HG03439 (cell line): ENCODE results near the gene CCDC60.

Experiments used
- ATAC-seq: cut with Tn5 transposase; IDR thresholded peaks from one replicate; pipeline ENCODE4 v1.9.1; 2021; ENCODE audit warnings: mild to moderate bottlenecking, moderate library complexity; ENCODE audit not compliant: unreplicated experiment

CCDC60 gene

DNA sequence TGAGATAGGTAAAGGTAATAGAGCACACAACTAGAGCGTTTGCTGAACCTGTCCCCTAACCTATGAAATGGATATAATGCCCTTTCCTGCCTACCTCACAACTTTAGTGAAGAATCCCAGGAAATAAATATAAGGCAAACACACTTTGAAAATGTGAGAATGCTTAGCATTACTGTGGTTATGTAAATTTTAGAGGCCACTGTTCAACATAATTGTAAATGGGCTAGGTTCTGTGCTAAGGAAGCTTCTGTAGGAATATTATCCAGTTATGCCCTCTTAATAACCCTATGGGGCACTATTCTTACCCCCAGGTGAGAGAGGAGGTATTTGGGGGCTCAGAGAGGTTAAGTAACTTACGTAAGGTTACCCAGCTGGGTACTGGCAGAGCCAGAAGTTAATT is 166.5 kb downstream of the CCDC60 start:
- ATAC-seq = no peak

DNA sequence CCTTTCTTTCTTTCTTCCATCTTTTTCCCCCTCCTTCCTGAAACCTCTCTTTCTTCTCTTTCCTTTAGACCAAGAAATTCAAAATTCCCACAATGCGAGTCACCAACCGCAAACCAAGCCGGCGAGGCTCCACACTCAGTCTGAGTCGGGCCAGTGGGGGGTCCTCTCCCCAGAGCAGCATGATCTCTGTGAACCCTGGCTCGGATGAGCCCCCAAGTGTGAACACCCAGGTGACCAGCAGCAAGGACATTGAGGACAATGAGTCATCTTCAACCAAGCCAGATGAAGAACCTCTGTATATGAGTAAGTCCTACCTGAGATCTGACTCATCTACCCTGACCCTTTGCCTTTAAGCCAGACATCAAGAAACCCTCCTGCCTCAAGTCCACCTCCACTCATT is 170.5 kb downstream of the CCDC60 start:
- ATAC-seq = no peak

DNA sequence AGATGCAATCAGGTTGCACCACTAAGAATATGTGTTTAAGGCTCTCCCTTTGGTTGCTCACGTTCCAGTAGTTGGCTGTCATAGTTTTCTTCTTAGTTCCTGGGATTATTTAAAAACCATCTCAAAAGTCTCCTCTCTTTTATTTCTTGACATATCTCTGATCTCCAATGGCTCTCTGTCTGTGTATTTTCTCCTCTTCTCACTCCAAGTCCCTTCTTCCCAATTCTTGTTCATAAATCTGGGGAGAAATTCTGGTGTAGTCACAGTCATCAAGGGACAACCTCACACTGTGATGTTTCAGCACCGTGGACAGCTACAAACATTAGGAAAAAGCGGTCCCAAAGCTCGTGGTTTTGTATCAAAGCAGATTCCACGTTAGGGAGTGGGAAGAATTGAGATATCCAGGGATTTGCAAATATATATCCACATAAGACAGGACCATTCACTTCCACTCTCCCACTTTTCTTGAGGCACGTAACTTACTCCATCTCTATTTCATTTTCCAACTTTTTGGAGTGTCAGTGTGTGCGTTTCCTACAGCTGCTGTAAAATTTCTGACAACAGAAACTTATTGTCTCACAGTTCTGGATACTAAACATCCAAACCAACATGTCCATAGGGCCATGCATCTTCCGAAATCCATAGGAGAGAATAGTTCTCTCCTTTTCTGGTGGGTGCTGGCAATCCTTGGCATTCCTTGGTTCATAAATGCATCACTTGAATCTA is 178.4 kb downstream of the CCDC60 start:
- no peak for ATAC-seq

DNA sequence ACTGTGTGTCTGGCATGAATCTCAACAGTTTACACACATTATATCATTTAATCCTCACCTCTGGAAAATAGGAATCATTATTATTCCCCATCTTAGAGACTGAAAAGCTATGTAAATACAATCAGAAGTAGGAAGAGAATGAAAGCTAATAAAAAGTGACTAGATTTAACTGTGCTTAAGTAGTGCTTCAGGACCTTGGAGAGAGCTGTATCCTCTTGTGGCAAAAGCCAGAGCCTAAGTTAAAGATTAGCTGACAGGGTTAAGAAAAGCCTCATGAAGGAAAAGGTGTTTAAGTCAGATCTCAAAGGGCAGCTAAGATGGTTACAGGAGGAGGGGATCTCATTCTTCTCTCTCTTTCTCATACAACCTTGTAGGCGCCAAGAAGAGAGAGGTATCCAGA is 193.7 kb downstream of the CCDC60 start:
- no peak for ATAC-seq

DNA sequence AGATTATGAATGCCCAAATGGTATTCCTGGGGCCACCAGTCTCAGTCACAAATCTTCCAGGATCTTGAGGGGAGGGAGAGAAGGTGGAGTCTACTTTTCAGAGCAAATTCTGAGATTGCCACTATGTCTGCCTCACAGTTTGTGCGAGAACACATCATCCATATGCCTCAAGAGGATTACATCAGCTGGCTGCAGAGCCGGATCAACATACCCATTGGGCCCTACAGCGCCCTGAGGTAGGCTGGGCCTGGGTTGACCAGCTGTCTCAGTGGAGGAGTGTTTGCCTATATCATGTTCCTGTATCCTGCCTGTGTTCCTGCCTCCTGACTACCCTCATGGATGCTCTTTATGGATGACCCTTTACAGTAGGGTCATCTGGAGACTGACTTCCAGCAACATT is 205.9 kb downstream of the CCDC60 start:
- ATAC-seq = no peak

DNA sequence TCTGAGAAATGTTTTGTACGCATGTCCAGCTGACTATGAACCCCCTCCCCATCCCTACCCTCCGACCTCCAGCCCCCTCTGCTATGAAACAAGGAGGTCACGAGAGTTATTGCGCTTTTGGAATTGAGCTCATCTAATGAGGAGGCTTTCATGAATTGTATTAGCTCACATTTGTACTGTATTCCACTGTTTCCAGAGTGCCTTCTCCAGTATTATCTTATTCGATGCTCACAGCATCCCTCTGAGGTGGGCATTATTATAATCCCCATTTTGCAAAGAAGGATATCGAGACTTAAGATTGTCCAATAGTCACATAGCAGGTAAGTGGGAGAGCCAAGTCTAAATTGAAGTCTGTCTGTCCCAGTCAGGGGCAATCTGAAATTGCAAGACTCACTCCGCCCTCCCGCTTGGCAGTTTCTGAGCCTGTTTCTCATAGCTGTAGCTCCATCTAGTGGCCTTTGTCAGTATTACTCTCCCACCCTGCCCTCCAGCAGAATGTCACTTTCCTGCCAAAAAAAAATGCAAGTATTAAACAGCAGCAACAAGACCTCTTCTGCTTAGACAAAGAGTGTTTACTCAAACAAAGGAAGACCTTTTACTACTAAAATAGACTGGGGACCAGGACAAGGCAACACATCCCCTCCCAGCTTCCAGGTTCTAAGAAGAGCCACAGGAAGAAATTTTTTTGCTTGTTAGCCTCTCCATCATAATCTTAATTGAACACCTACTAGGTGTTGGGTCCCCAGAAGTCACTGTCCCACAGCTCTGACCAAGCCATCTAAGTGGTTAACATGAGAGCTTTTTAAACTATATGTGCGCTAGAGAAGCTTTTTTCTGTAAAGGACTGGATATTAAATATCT is 210.5 kb downstream of the CCDC60 start:
- peak; percentile 59 for ATAC-seq

DNA sequence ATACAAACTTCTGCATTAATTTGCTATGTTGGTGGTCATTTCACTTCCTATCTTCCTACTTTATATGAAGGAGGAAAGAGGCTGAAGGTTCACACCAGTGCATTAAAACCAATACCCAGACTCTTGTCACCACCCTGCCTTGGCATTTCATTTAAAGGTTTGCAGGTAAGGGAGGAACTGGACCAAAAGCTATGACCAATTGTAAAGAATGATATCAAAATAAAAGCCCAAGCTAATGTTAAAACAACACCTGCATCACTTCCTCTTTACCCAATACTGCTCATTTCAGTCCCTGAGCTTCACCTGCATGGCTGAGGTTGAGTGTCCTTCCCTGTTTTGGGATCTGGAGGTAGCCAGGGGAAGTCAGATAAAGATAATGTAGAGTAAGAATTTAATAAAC is 211.8 kb downstream of the CCDC60 start:
- ATAC-seq = no peak

DNA sequence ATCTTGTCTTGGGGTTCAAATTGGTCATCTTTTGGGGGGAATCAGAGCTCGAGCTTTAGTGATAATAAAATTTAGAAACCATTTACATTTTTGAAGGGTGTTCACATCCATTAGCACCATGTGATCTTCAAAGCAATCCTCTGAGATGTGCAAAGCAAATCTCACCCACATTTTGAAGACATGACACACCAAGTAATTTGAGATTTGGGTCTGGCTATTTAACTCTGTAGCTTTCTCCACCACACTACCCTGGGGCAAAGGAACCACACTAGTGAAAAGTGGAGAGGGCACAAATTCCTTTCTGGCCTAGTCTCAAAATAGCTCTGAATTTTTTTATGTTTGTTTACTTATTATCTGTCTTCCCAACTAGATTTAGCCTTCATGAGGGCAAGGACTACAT is 212.5 kb downstream of the CCDC60 start:
- no peak for ATAC-seq

DNA sequence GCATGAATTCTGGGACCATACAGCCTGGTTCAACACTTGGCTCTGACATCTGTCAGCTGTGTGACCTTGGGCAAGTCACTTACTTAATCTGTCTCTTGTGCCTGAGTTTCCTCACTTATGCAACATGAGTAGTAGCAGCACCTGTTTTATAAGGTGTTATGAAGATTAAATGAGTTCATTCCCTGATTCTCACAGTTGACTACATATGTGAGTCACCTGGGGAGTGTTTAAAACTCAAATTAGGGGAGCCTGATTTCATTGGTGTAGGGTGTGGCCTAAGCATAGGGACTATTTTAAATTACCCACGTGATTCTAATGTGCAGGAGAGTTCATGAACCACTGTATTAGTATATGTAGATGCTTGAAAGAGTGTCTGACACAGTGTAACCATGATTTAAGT is 222.3 kb downstream of the CCDC60 start:
- no peak for ATAC-seq

DNA sequence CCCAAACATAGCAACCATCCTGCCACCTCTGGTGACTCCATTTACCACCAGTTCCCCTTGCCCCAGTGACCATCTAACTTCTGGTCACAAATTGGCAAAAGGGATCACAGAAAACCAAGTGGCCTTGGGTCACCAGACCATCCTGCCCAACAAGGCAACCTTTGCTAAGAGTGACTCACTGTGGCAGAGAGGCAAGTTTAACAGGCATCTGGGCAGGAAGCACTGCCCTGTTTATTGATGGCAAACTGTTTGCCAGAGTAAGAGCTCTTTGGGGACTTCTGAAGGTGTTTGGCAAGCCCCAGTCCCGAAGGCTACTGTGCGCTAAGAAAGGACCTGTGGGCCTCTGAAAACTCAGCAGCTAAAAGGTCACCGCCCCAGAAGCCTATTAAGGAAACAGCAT is 230.9 kb downstream of the CCDC60 start:
- no peak for ATAC-seq

DNA sequence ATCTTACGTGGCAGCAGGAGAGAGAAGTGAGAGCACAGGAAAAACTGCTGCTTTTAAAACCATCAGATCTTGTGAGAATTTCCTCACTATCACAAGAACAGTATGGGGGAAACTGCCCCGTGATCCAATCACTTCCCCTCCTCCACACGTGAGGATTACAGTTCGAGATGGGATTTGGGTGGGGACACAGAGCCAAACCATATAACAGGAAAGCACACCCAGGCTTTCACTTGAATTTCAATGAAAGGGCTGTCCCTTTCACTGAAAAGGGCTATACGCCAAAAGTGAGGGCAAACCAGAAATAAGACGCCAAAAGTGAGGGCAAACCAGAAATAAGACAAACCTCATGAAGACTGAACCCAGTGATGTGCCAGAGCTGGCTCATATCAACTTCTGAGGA is 236.2 kb downstream of the CCDC60 start:
- ATAC-seq = no peak

DNA sequence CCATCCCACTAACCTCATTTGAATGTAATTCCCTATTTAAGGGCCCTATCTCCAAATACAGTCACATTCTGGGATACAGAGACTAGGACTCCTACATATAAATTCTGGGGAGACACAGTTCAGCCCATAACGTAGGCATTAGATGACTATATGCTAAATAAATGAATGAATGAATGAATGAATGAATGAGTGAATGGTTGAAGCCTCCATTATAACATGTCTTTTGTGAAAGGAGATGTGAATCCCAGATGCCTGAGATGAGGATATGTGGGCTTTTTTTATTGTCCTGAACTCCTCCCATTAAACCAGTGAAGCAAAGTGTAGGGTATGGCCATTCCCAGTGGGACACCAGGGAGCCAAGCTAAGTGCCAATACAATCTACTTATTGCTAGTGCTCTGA is 238.6 kb downstream of the CCDC60 start:
- no peak for ATAC-seq

DNA sequence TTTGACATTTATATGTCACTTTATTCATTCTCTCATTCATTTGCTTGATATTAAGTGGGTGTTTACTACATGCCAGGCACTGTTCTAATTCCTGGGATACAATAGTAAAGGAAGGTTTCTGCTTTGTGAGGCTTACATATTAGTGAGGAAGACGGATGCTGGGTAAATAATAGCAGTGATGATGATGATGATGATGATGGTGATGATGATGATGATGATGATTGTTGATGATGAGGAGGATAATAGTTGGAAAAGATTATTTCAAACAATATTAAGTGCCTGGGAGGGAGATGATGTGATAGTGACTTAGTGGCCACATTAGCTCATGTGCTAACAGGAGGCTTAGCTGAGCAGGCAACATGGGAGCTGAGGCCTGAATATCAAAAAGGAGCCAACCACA is 239.7 kb downstream of the CCDC60 start:
- no peak for ATAC-seq

DNA sequence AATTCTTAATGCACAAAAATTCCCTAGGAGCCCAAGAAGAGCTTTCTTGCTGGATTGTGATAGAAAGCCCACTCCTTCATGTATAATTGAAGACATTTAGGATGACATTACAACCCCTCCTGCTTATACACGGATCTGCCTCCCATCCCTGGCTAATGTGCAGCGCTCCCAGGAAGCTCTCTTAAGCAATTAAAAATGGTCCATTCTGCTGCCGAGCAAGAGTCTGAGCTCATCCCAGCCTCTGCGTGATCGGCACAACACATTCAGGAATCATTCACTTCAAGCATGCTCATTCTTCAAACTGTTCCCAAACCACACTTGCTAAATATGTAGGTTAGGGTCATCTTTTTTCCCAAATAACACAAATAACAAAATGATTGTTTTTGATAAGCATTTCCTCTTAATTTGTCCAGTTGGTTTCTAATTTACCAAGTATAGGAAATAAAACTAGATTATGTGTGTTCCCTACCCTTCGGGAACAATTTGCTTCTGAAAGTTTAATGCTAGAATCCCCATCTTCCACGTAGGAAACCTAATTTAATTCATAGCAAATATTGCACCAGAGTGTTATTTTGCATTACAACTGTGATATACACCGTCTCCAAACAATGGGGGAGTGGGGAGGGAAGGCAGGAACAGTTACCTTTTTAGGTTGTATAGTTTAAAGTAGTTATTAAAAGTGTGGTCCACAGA is 241.7 kb downstream of the CCDC60 start:
- no peak for ATAC-seq

DNA sequence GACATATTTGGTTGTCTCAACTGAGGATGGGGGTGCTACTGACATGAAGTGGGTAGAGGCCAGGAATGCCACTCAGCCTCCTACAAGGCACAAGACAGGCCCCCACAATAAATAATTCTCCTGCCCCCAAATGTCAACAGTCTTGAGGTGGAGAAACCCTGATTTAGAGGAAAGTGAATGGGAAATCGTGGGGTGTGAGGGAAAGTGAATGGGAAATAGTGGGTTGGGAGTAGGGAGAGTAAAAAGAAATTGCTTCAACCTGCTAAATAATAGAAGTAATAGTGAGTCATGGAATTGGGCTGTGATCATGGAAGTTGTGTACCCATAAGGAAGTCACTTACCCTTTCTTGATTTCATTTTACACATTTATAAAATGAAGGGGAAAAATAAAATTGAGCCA is 242.4 kb downstream of the CCDC60 start:
- no peak for ATAC-seq

DNA sequence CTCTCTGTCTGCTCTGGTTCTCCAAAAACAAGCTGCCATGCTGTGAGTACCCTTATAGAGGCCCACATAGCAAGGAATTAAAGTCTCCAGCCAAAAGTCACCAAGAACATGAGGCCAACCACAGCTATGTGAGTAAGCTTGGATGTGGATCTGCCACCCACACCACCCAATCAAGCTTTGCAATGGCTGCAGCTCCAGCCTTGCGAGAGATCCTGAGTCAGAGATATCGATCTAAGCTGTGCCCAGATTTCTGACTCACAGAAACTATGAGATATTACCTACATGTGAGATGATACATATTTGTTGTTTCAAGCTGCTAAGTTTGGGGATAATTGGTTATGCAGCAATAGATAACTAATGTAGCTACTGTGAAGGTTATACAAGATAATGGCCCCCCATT is 243.6 kb downstream of the CCDC60 start:
- no peak for ATAC-seq

DNA sequence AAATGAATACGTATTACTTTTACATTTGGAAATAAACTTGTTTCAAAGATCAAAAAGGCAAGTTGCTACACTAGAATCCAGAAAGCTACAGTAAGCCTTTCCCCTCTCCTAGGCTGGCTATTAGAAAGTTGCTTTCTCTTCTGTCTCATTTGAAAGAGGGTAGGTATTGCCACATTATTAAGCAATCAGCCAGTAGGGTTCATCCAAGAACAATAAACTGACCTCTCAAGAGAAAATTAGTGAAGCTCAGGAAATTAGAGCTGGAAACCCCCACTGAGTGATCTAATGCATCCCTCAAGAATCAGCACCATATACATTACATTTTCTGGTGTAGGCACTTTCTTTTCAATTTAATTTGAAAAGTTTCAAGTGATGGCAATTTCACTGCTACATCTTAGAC is 254.6 kb downstream of the CCDC60 start:
- no peak for ATAC-seq

DNA sequence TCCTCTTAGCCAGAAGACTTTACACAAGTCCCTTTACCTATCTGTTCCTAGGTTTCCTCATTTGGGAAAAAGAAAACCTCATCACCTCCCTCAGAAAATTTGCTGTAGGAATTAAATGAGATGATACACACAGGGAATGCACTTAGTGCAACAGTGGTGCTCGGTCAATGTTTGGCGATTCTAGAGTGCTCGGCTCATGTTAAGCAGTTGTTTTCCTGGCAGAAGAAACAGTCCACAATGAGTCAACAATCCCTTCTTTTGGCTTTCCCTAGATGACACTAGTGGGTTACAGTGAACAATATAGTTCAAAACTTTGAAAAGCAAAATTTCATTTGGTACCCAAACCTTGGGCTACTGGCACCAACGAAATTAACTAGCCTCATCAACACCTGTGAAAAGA is 255.1 kb downstream of the CCDC60 start:
- no peak for ATAC-seq
